ENCODE data around the gene CHMP4B.

Gene CHMP4B

GRCh38 chr20:33767777-33768138 is 43.4 kb upstream of the CHMP4B start:
- no peak for DNase-seq
- in situ Hi-C loops (cut with HindIII; ENCODE audit: low pct_ligation_motif_present, low sequenced_read_pairs): no loop called here
- Histone ChIP-seq H3K27me3 (replicated peaks) (no peaks in the 10 kb centered on the region), H3K27ac (no peak overlapping the region), H3K4me3 (ENCODE audit: low read depth, low read length) (no peak overlapping the region), H3K36me3 (replicated peaks) (peaks cover 2% of the 10 kb centered on the region)
- TF ChIP-seq CTCF (IDR thresholded peaks at IDR 0.05; ENCODE audit: low read depth, low read length, missing control alignments): no peak

GRCh38 chr20:33769043-33769442 is 42.1 kb upstream of the CHMP4B start:
- Histone ChIP-seq H3K27ac (no peak overlapping the region), H3K36me3 (replicated peaks) (peaks cover 2% of the 10 kb centered on the region), H3K4me3 (ENCODE audit: low read depth, low read length) (no peak overlapping the region), H3K27me3 (replicated peaks) (no peaks in the 10 kb centered on the region)
- no peak for TF ChIP-seq CTCF (IDR thresholded peaks at IDR 0.05; ENCODE audit: low read depth, low read length, missing control alignments)
- in situ Hi-C loops (cut with HindIII; ENCODE audit: low pct_ligation_motif_present, low sequenced_read_pairs): no loop called here
- no peak for DNase-seq

GRCh38 chr20:33770005-33770404 is 41.1 kb upstream of the CHMP4B start:
- no peak for TF ChIP-seq CTCF (IDR thresholded peaks at IDR 0.05; ENCODE audit: low read depth, low read length, missing control alignments)
- Histone ChIP-seq H3K4me3 (ENCODE audit: low read depth, low read length) (no peak overlapping the region), H3K36me3 (replicated peaks) (peaks cover 2% of the 10 kb centered on the region), H3K27me3 (replicated peaks) (no peaks in the 10 kb centered on the region), H3K27ac (no peak overlapping the region)
- in situ Hi-C loops (cut with HindIII; ENCODE audit: low pct_ligation_motif_present, low sequenced_read_pairs): no loop called here
- DNase-seq: no peak

- Histone ChIP-seq H3K36me3 (replicated peaks) (peaks cover under 1% of the 10 kb centered on the region), H3K4me3 (ENCODE audit: low read depth, low read length) (no peak overlapping the region), H3K27ac (no peak overlapping the region), H3K27me3 (replicated peaks) (no peaks in the 10 kb centered on the region)
- in situ Hi-C loops (cut with HindIII; ENCODE audit: low pct_ligation_motif_present, low sequenced_read_pairs): no loop called here
- TF ChIP-seq CTCF (IDR thresholded peaks at IDR 0.05; ENCODE audit: low read depth, low read length, missing control alignments): no peak
- no peak for DNase-seq
Observed at GRCh38 chr20:33771938-33772337, 39.2 kb upstream of the CHMP4B start.

GRCh38 chr20:33772439-33772838 is 38.7 kb upstream of the CHMP4B start:
- DNase-seq: no peak
- Histone ChIP-seq H3K4me3 (ENCODE audit: low read depth, low read length) (no peak overlapping the region), H3K27ac (no peak overlapping the region), H3K27me3 (replicated peaks) (no peaks in the 10 kb centered on the region), H3K36me3 (replicated peaks) (no peaks in the 10 kb centered on the region)
- TF ChIP-seq CTCF (IDR thresholded peaks at IDR 0.05; ENCODE audit: low read depth, low read length, missing control alignments): no peak
- in situ Hi-C loops (cut with HindIII; ENCODE audit: low pct_ligation_motif_present, low sequenced_read_pairs): no loop called here

GRCh38 chr20:33773412-33774089 is 37.6 kb upstream of the CHMP4B start:
- no peaks in the 10 kb centered on the region for H3K27me3 ChIP-seq (replicated peaks)
- no peak overlapping the region for H3K4me3 ChIP-seq (ENCODE audit: low read depth, low read length)
- H3K36me3 ChIP-seq (replicated peaks): no peaks in the 10 kb centered on the region
- H3K27ac ChIP-seq: no peak overlapping the region
- in situ Hi-C loops (cut with HindIII; ENCODE audit: low pct_ligation_motif_present, low sequenced_read_pairs): no loop called here
- TF ChIP-seq CTCF (IDR thresholded peaks at IDR 0.05; ENCODE audit: low read depth, low read length, missing control alignments): no peak
- DNase-seq: no peak
